ENCODE results near the gene ASB11.
"Not testable (repeated sequence)": the region's sequence is repeated elsewhere in the genome, so short reads cannot be mapped to it uniquely, and the experiment has no call there.

ASB11 gene

DNA sequence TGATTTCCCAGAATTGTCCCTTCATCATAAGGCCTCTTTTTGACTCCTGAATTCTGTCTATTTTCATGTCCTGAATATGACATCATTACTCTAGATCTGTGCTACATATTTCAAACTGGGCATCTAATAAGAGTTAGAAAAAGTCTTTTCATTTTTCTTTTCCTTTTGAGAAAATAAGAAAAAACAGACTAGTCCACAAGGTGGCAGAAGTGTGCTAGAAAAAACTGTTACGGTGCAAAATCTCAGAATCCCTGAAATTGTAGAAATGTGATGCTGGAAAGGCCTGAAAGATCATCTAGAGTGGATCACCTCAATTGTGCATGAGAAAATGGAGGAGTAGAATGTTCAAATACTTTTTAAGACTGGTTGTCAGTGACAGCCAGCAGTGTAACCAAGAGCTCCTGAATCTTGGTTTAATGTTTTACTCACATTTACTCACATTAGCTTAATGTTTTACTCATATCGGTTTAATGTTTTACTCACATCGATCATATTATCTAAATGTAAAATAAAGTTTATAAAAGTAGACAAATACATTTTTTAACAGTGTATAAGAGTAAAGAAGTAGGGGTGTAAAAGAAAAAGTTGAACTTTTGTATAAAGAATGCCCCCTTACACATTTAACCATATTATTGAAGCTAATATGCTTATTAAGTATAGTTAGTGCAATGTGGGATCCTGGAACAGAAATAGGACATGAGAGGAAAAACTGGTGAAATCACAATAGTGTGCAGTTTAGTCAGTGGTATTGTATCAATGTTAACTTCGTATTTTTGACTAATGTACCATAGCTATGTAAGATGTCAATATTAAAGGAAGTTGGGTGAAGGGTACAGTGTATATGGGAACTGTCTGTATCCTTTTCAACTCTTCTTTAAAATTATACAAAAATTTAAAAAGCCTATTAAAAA, 15.2 kb downstream of the ASB11 start:
- Histone ChIP-seq H3K36me3 (ENCODE audit: control insufficient read depth, insufficient read depth, low read length) (no peaks in the 10 kb centered on the region), H3K27me3 (ENCODE audit: control insufficient read depth, insufficient read depth, low read length) (peaks cover 8% of the 10 kb centered on the region), H3K4me1 (ENCODE audit: control insufficient read depth, insufficient read depth, low read length) (no peaks in the 10 kb centered on the region), H3K9me3 (ENCODE audit: control insufficient read depth, low read length) (no peaks in the 10 kb centered on the region), H3K4me3 (ENCODE audit: low read length) (no peak overlapping the region), H3K9ac (ENCODE audit: low read length) (no peak overlapping the region)

DNA sequence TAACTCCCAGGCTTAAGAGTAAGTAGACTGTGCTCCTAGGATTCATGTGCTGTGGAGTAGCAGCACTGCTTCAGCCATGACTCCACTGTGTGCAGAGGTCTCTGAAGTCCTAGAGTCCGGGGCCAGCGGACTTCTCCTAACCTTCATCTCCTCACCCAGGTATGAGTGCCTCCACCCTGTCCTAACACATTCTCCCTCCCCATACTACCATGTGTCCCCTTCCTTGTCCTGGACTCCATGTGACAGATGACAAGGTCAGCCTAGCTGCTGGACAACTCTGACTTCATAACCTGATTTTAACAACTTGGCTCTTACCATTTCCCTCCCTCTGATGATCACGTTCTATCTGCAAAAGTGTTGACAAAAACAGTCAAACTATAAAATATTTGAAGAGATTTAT, 16.7 kb downstream of the ASB11 start:
- Histone ChIP-seq H3K4me1 (ENCODE audit: control insufficient read depth, insufficient read depth, low read length) (no peaks in the 10 kb centered on the region), H3K9ac (ENCODE audit: low read length) (no peak overlapping the region), H3K27me3 (ENCODE audit: control insufficient read depth, insufficient read depth, low read length) (peaks cover 8% of the 10 kb centered on the region), H3K4me3 (ENCODE audit: low read length) (no peak overlapping the region), H3K36me3 (ENCODE audit: control insufficient read depth, insufficient read depth, low read length) (no peaks in the 10 kb centered on the region), H3K9me3 (ENCODE audit: control insufficient read depth, low read length) (no peaks in the 10 kb centered on the region)

DNA sequence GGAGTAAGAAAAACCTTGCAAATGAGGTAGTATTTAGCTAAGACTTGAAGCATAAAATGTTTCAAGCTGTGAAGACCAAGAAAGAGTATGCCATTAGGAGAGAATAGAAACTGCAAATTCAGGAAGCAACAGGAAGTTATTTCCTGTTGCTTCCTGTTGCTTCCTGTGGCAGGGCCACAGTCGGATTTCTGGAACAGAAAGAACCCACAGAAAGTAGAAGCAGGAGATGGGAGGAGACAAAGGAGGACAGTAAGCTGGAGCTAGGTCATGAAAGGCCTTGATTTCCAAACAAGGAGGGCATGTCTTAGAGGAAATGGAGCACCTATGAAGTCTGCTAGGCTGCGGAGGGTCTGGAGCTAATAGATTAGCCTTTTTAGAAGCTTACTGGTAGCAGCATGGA, 17.2 kb downstream of the ASB11 start:
- Histone ChIP-seq H3K4me3 (ENCODE audit: low read length) (no peak overlapping the region), H3K9ac (ENCODE audit: low read length) (no peak overlapping the region)

DNA sequence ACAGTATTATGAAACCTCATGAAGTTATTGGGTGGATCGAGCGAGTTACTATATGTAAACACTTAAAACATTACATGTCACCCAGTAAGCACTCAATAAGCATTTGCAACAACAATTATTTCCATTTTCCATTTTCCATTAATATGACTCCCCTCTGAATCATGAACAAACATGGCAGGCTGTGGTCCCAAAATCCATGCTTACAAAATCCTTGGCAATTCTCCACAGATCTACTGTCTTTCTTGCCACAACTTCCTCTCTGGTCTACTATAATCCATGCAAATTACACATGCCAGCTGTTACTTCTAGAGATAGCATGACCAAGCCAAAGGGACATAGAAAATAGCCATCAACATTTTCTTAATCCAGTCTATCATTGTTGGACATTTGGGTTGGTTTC, 22.0 kb downstream of the ASB11 start:
- H3K27me3 ChIP-seq (ENCODE audit: control insufficient read depth, insufficient read depth, low read length) = no peaks in the 10 kb centered on the region
- H3K36me3 ChIP-seq (ENCODE audit: control insufficient read depth, insufficient read depth, low read length) = no peaks in the 10 kb centered on the region
- no peaks in the 10 kb centered on the region for H3K9me3 ChIP-seq (ENCODE audit: control insufficient read depth, low read length)
- H3K9ac ChIP-seq (ENCODE audit: low read length) = no peak overlapping the region
- H3K4me3 ChIP-seq (ENCODE audit: low read length) = no peak overlapping the region
- no peaks in the 10 kb centered on the region for H3K4me1 ChIP-seq (ENCODE audit: control insufficient read depth, insufficient read depth, low read length)

More for the DNA sequence above, 17.2 kb downstream of the ASB11 start:
- Histone ChIP-seq H3K36me3 (ENCODE audit: control insufficient read depth, insufficient read depth, low read length) (no peaks in the 10 kb centered on the region), H3K9me3 (ENCODE audit: control insufficient read depth, low read length) (no peaks in the 10 kb centered on the region), H3K4me1 (ENCODE audit: control insufficient read depth, insufficient read depth, low read length) (no peaks in the 10 kb centered on the region), H3K27me3 (ENCODE audit: control insufficient read depth, insufficient read depth, low read length) (peaks cover 8% of the 10 kb centered on the region)

DNA sequence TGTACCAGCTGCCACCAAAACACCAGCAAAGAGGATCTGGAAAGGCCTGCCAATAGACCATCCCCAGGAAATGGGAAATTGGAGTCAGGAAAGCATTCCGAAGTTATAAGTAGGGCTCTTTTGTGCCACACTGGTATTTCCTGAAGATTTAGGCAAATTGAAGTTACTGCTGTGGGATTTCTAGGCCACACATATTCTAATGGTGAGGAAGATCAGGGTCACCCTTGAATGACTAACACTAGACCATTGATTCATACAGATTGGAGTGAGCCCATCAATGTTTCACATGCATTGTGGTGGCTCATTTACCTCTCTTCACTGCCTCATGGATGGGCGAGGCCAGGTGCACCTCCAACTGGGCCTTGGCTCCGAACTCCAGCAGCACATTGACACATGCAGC, 22.6 kb downstream of the ASB11 start:
- Histone ChIP-seq H3K27me3 (ENCODE audit: control insufficient read depth, insufficient read depth, low read length) (no peaks in the 10 kb centered on the region), H3K9ac (ENCODE audit: low read length) (no peak overlapping the region), H3K9me3 (ENCODE audit: control insufficient read depth, low read length) (no peaks in the 10 kb centered on the region), H3K4me3 (ENCODE audit: low read length) (no peak overlapping the region), H3K36me3 (ENCODE audit: control insufficient read depth, insufficient read depth, low read length) (no peaks in the 10 kb centered on the region), H3K4me1 (ENCODE audit: control insufficient read depth, insufficient read depth, low read length) (no peaks in the 10 kb centered on the region)

DNA sequence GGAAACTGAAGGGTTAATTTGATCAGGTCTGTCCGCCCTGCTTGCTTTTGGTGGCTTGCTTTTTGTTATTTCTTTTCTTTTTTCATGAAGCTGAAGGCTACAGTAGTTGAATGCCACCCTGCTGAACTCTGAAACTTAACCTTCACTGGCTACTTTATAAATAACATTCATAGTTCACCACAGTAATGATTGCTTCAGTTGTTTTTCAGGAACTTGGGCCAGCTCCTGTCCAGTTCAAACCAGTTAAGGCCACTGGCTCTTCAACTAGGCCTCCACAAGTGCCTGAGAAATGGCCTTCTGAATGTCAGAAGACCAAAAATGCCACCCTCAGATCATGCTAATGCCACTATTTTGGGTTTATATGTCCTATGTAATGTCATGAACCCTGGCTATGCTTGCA, 37.8 kb downstream of the ASB11 start:
- Histone ChIP-seq H3K9me3 (ENCODE audit: control insufficient read depth, low read length) (no peaks in the 10 kb centered on the region), H3K27me3 (ENCODE audit: control insufficient read depth, insufficient read depth, low read length) (no peaks in the 10 kb centered on the region), H3K9ac (ENCODE audit: low read length) (no peak overlapping the region), H3K36me3 (ENCODE audit: control insufficient read depth, insufficient read depth, low read length) (no peaks in the 10 kb centered on the region), H3K4me1 (ENCODE audit: control insufficient read depth, insufficient read depth, low read length) (no peaks in the 10 kb centered on the region), H3K4me3 (ENCODE audit: low read length) (no peak overlapping the region)

DNA sequence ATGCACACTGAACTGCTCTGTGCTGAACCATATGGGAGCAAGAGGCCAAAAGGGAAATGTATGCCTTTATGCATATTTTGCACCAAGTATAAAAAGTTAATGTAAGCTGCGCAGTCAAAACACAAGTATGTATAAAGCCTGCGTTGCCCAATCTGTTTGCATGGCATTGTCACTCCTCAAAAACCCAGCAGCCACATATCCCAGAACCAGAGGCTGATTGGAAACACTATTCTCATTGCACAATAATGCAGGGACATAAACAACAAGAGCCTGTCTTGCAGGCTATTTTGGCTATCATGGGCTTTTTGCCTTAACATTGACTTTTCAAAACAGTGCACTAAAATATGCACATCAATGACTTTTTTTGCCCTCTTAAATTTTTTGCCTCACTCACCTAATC, 40.5 kb downstream of the ASB11 start:
- H3K36me3 ChIP-seq (ENCODE audit: control insufficient read depth, insufficient read depth, low read length) = no peaks in the 10 kb centered on the region
- H3K9me3 ChIP-seq (ENCODE audit: control insufficient read depth, low read length) = no peaks in the 10 kb centered on the region
- H3K27me3 ChIP-seq (ENCODE audit: control insufficient read depth, insufficient read depth, low read length) = no peaks in the 10 kb centered on the region
- H3K4me1 ChIP-seq (ENCODE audit: control insufficient read depth, insufficient read depth, low read length) = no peaks in the 10 kb centered on the region
- no peak overlapping the region for H3K9ac ChIP-seq (ENCODE audit: low read length)
- H3K4me3 ChIP-seq (ENCODE audit: low read length) = no peak overlapping the region

DNA sequence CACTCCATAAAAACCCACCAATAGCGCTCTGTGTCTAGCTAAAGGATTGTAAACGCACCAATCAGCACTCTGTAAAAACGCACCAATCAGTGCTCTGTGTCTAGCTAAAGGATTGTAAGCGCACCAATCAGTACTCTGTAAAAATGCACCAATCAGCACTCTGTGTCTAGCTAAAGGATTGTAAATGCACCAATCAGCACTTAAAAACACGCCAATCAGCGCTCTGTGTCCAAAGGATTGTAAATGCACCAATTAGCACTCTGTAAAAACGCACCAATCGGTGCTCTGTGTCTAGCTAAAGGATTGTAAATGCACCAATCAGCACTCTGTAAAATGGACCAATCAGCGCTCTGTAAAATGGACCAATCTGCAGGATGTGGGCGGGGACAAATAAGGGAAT, 42.2 kb downstream of the ASB11 start:
- not testable (repeated sequence) for H3K4me3 ChIP-seq (ENCODE audit: low read length); H3K9me3 ChIP-seq (ENCODE audit: control insufficient read depth, low read length); H3K27me3 ChIP-seq (ENCODE audit: control insufficient read depth, insufficient read depth, low read length); H3K36me3 ChIP-seq (ENCODE audit: control insufficient read depth, insufficient read depth, low read length); H3K9ac ChIP-seq (ENCODE audit: low read length); H3K4me1 ChIP-seq (ENCODE audit: control insufficient read depth, insufficient read depth, low read length)

DNA sequence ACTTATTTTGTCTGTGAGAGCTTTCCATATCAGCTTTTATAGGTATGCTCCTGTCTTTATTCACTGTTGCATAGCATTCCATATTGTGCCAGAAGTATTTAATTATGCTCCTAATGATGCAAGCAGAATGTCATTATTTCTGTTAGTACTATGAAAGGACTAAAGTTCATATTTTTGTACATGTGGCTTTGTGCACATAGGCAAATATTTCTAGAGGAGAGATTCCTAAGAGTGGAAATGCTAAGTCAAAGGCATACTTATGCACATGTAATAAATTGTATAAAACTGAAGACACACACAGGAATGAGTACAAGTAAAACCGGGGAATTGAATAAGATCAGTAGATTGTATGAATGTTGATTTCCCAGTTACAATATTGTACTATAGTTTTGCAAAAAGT, 43.7 kb downstream of the ASB11 start:
- Histone ChIP-seq H3K9me3 (ENCODE audit: control insufficient read depth, low read length) (no peaks in the 10 kb centered on the region), H3K27me3 (ENCODE audit: control insufficient read depth, insufficient read depth, low read length) (no peaks in the 10 kb centered on the region), H3K36me3 (ENCODE audit: control insufficient read depth, insufficient read depth, low read length) (no peaks in the 10 kb centered on the region), H3K9ac (ENCODE audit: low read length) (no peak overlapping the region), H3K4me3 (ENCODE audit: low read length) (no peak overlapping the region), H3K4me1 (ENCODE audit: control insufficient read depth, insufficient read depth, low read length) (no peaks in the 10 kb centered on the region)

DNA sequence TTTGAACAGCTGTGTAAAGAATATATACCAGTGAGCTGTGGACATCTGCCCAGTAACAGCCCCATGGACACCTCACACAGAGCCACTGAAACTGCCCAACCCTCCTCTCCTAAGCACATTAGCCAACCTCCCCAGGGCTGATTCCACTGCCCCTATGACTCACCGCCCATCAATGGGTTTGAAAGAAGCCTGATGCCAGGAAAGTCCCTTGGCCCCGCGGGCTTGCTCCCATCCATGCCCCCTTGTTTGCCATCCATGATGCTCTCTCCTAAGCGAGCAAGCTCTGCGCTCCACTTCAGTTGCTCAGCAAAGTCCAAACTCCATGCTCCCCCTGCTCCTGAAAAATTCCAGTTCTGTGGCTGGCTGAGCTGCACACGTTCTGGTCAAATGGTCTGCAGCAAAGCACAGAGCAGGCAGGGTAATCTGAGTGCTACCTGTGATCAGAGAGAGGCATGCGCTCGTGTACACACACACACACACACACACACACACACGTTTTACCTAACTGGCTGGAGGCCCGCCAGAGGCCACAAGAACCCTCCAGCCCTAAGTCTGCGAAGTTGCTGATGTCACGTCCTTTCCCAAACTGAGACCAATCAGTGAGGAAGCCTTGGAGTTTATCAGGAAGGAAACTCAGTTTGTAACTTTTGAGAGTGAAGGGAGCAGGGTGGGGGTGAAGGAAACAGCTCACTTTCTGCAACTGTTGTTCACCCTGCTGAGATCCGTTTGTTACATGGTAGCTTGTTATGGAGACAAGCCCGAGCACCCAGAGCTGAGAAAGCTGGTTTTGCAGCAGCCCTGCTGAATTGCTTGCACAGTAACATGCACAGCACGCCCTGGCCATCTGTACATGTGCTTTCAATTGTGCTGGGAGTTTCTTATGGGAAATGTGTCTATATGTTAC, 45.6 kb downstream of the ASB11 start, which contains the start of gene ASB9:
TSS of gene ASB9 (minus strand) at position 466 of the 904 bp plus-strand sequence. CDS start at position 257, 209 bp downstream.
- Histone ChIP-seq H3K4me1 (ENCODE audit: control insufficient read depth, insufficient read depth, low read length) (no peaks in the 10 kb centered on the region), H3K36me3 (ENCODE audit: control insufficient read depth, insufficient read depth, low read length) (no peaks in the 10 kb centered on the region), H3K9ac (ENCODE audit: low read length) (no peak within 1 kb of the TSS), H3K4me3 (ENCODE audit: low read length) (no peak within 1 kb of the TSS), H3K27me3 (ENCODE audit: control insufficient read depth, insufficient read depth, low read length) (no peaks in the 10 kb centered on the region), H3K9me3 (ENCODE audit: control insufficient read depth, low read length) (no peaks in the 10 kb centered on the region)

DNA sequence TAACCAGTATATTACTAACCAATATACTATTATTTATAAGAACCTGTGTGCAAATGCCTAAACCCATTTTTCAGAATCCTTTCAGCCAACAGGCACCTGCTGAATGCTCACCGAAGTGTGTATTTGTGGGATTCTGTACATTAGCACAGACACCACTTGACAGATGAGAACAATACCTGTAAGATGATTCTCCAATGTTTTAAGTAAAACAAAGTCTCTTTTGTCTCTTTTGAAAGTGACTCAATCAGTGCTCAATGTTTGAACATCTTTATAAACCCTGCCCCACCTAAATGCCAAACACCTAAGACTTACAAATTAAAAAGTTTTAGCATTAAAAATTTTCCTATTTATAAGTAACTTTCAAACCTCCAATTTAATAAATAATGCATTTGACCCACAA, 46.3 kb downstream of the ASB11 start:
- Histone ChIP-seq H3K4me3 (ENCODE audit: low read length) (no peak overlapping the region), H3K27me3 (ENCODE audit: control insufficient read depth, insufficient read depth, low read length) (no peaks in the 10 kb centered on the region), H3K9ac (ENCODE audit: low read length) (no peak overlapping the region), H3K36me3 (ENCODE audit: control insufficient read depth, insufficient read depth, low read length) (no peaks in the 10 kb centered on the region), H3K4me1 (ENCODE audit: control insufficient read depth, insufficient read depth, low read length) (no peaks in the 10 kb centered on the region), H3K9me3 (ENCODE audit: control insufficient read depth, low read length) (no peaks in the 10 kb centered on the region)

DNA sequence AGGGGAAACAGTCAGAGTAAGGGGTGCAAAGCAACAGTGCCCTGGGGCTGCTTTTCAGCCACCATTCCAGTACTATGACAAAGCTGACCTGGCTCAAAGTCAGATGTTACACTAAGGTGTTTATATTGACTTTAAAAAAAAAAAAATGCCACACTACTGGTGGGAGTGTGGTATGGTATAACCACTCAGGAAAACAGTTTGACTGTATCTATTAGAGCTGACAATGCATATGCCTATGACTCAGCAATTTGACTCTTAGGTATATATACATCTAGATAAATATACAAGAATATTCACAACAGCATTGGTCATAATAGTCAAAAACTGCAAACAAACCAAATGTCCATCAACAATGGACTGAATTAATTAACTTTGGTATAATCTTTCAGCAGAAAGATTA, 60.6 kb downstream of the ASB11 start:
- no peaks in the 10 kb centered on the region for H3K36me3 ChIP-seq (ENCODE audit: control insufficient read depth, insufficient read depth, low read length)
- H3K9me3 ChIP-seq (ENCODE audit: control insufficient read depth, low read length) = no peaks in the 10 kb centered on the region
- H3K4me3 ChIP-seq (ENCODE audit: low read length) = no peak overlapping the region
- H3K9ac ChIP-seq (ENCODE audit: low read length) = no peak overlapping the region
- no peaks in the 10 kb centered on the region for H3K4me1 ChIP-seq (ENCODE audit: control insufficient read depth, insufficient read depth, low read length)
- no peaks in the 10 kb centered on the region for H3K27me3 ChIP-seq (ENCODE audit: control insufficient read depth, insufficient read depth, low read length)

Measured in mucosa of stomach (tissue), 1 donor.